IMR-90 (cell line): ENCODE measurements around the gene EIF3K. TPM values are rescaled to one million over a fixed set of nuclear protein-coding genes. Genes with fewer than 3 reads are reported as not detected.

ENCODE experiments used
- ATAC-seq: fragments of 200-7000 bp; cut with Tn5 transposase; 2 replicates; pipeline ENCODE4 v1.9.1; 2020; ENCODE audit warnings: low read depth, mild to moderate bottlenecking, moderate library complexity
- BruUV-seq: library from RNA; stranded (reverse); fragments of 400-500 nt; replicated peaks from 2 replicates; lab custom pipeline; 2021; lab: Mats Ljungman, UMichigan
- CTCF ChIA-PET: fragments of 300-600 bp; formaldehyde crosslinking; extraction: SDS; loops from one replicate; lab custom pipeline; 2021; ENCODE audit warnings: antibody characterized with exemption; lab: Yijun Ruan, JAX
- POLR2A ChIA-PET: fragments of 300-600 bp; sonication (Branson Sonifier 250); formaldehyde crosslinking; loops from one replicate; lab custom pipeline; 2022; ENCODE audit warnings: antibody characterized with exemption; ENCODE audit not compliant: unreplicated experiment; lab: Charles Lee
- DNase-seq: peaks from one replicate; pipeline ENCODE4 v3.0.0; 2013
- H2AFZ ChIP-seq: replicated peaks from 2 replicates; pipeline ENCODE3; 2013; ENCODE audit warnings: low read length, mild to moderate bottlenecking; ENCODE audit not compliant: poor library complexity
- H2AK5ac ChIP-seq: 2 replicates; pipeline ENCODE4 v1.6.1; 2013; ENCODE audit warnings: low read depth, low read length, inconsistent platforms
- H2AK9ac ChIP-seq: replicated peaks from 2 replicates; pipeline ENCODE3; 2013; ENCODE audit warnings: mild to moderate bottlenecking, low read depth, low read length, moderate library complexity; ENCODE audit not compliant: poor library complexity
- H2BK120ac ChIP-seq: 2 replicates; pipeline ENCODE4 v1.6.1; 2013; ENCODE audit warnings: low read depth, low read length, inconsistent platforms
- H2BK15ac ChIP-seq: 3 replicates; pipeline ENCODE4 v1.6.1; 2013; ENCODE audit warnings: low read depth, low read length, inconsistent platforms
- H2BK20ac ChIP-seq: 2 replicates; pipeline ENCODE4 v1.6.1; 2013; ENCODE audit warnings: low read depth, mild to moderate bottlenecking, inconsistent platforms, low read length, moderate library complexity
- H2BK5ac ChIP-seq: 2 replicates; pipeline ENCODE4 v1.6.1; 2013; ENCODE audit warnings: mild to moderate bottlenecking, low read depth, low read length, inconsistent platforms; ENCODE audit not compliant: poor library complexity, severe bottlenecking
- H3K14ac ChIP-seq: replicated peaks from 2 replicates; pipeline ENCODE4 v1.6.1; 2013; ENCODE audit warnings: low read depth, low read length, inconsistent platforms
- H3K18ac ChIP-seq: 2 replicates; pipeline ENCODE4 v1.6.1; 2013; ENCODE audit warnings: low read depth, low read length, control low read depth
- H3K23ac ChIP-seq: 2 replicates; pipeline ENCODE4 v1.6.1; 2013; ENCODE audit warnings: low read depth, low read length, inconsistent platforms
- H3K27ac ChIP-seq: 2 replicates; pipeline ENCODE4 v1.5.1; 2013; ENCODE audit warnings: mild to moderate bottlenecking, control low read depth, low read length; ENCODE audit not compliant: insufficient read depth
- H3K27me3 ChIP-seq: 2 replicates; pipeline ENCODE4 v1.6.1; 2013; ENCODE audit warnings: low read length; ENCODE audit not compliant: control insufficient read depth, insufficient read depth
- H3K36me3 ChIP-seq: 2 replicates; pipeline ENCODE4 v1.6.1; 2013; ENCODE audit warnings: low read length, mixed read lengths; ENCODE audit not compliant: control insufficient read depth, insufficient read depth
- H3K4ac ChIP-seq: 2 replicates; pipeline ENCODE4 v1.6.1; 2013; ENCODE audit warnings: low read depth, low read length, inconsistent platforms
- H3K4me1 ChIP-seq: 2 replicates; pipeline ENCODE4 v1.6.1; 2013; ENCODE audit warnings: low read length, mixed read lengths; ENCODE audit not compliant: control insufficient read depth, insufficient read depth
- H3K4me2 ChIP-seq: 2 replicates; pipeline ENCODE4 v1.6.1; 2013; ENCODE audit warnings: low read depth, mild to moderate bottlenecking, control low read depth, low read length, moderate library complexity
- H3K4me3 ChIP-seq: 2 replicates; pipeline ENCODE4 v1.5.1; 2013; ENCODE audit warnings: low read depth, mild to moderate bottlenecking, control low read depth, low read length, moderate library complexity; ENCODE audit not compliant: insufficient read depth
- H3K56ac ChIP-seq: 2 replicates; pipeline ENCODE4 v1.6.1; 2013; ENCODE audit warnings: low read length, inconsistent platforms; ENCODE audit not compliant: insufficient read depth; ENCODE audit errors: extremely low read depth
- H3K79me1 ChIP-seq, 2 experiments: 2 replicates each; pipeline ENCODE4 v1.6.1; 2013; ENCODE audit warnings: low read length in 2 of 2, inconsistent platforms in 1 of 2, low read depth in 1 of 2
- H3K9ac ChIP-seq: 2 replicates; pipeline ENCODE4 v1.6.1; 2013; ENCODE audit warnings: low read depth, low read length, control low read depth
- H3K9me1 ChIP-seq: 2 replicates; pipeline ENCODE4 v1.6.1; 2013; ENCODE audit warnings: low read length, inconsistent platforms; ENCODE audit not compliant: insufficient read depth
- H3K9me3 ChIP-seq: 2 replicates; pipeline ENCODE4 v1.6.1; 2013; ENCODE audit warnings: low read length; ENCODE audit not compliant: control insufficient read depth, insufficient read depth
- H4K20me1 ChIP-seq: 2 replicates; pipeline ENCODE4 v1.6.1; 2013; ENCODE audit warnings: low read length, inconsistent platforms; ENCODE audit not compliant: insufficient read depth
- H4K5ac ChIP-seq: 2 replicates; pipeline ENCODE4 v1.6.1; 2013; ENCODE audit warnings: mild to moderate bottlenecking, low read depth, low read length, control low read depth
- H4K8ac ChIP-seq, 2 experiments: 2 replicates each; pipeline ENCODE4 v1.6.1; 2013; ENCODE audit warnings: low read depth in 2 of 2, low read length in 2 of 2, control low read depth in 1 of 2, inconsistent platforms in 1 of 2
- H4K91ac ChIP-seq: 2 replicates; pipeline ENCODE4 v1.6.1; 2013; ENCODE audit warnings: low read depth, low read length, inconsistent platforms; ENCODE audit not compliant: insufficient read depth
- CTCF ChIP-seq: conservative IDR thresholded peaks from 2 replicates; pipeline ENCODE4 v1.5.1; 2012; ENCODE audit warnings: mild to moderate bottlenecking, low read depth, low read length, improper control_type of control experiment
- MAZ ChIP-seq: IDR thresholded peaks from 2 replicates; pipeline ENCODE4 v1.6.1; 2012; ENCODE audit warnings: low read depth, mild to moderate bottlenecking, low read length, improper control_type of control experiment, moderate library complexity, borderline replicate concordance
- RAD21 ChIP-seq: IDR thresholded peaks from 2 replicates; pipeline ENCODE4 v1.6.1; 2012; ENCODE audit warnings: low read length, improper control_type of control experiment
- SMC3 ChIP-seq: fragments of 150-350 bp; IDR thresholded peaks from 2 replicates; pipeline ENCODE4 v1.6.1; 2016; ENCODE audit warnings: low read depth, mild to moderate bottlenecking, antibody characterized with exemption, low read length, moderate library complexity
- USF2 ChIP-seq: fragments of 150-350 bp; IDR thresholded peaks from 2 replicates; pipeline ENCODE4 v1.6.1; 2017; ENCODE audit warnings: mild to moderate bottlenecking, antibody characterized with exemption, low read length, low read depth
- WGBS, 2 experiments: methylation state at CpG; one replicate each; pipeline versions ENCODE4 v1.1.5 to v1.1.7; 2013; ENCODE audit warnings: missing lambda C conversion rate in 2 of 2; ENCODE audit not compliant: insufficient read length in 1 of 2; ENCODE audit errors: extremely low coverage in 2 of 2; 5-methylcytosine and 5-hydroxymethylcytosine counted together
- dilution Hi-C: fragments of 300-500 bp; cut with HindIII; formaldehyde crosslinking; loops from one replicate; pipeline ENCODE4 v1.14.3; 2018; ENCODE audit warnings: low sequenced_read_pairs; ENCODE audit not compliant: unreplicated experiment
- in situ Hi-C: fragments of 300-500 bp; cut with MboI; formaldehyde crosslinking; loops from 3 replicates; pipeline ENCODE4 v1.14.3; 2019; ENCODE audit warnings: low sequenced_read_pairs, inconsistent platforms, mixed read lengths
- intact Hi-C: fragments of 100-400 bp; cut with micrococcal nuclease; formaldehyde crosslinking; loops from 2 replicates; pipeline ENCODE4 v1.10.0; 2022
- polyA plus RNA-seq, 3 experiments: library from polyadenylated mRNA; depleted of rRNA; stranded (reverse); fragments of >200 nt; gene quantifications; 2 replicates each; pipeline ENCODE4 v1.2.3, GENCODE V29; 2012; ENCODE audit warnings: low replicate concordance in 1 of 3
- total RNA-seq: library from RNA; depleted of rRNA; stranded (reverse); fragments of >200 nt; gene quantifications from 2 replicates; pipeline ENCODE4 v1.2.3, GENCODE V29; 2012
- TF ChIP-seq, protein P1 (sequence below): fragments of 150-350 bp; IDR thresholded peaks from 2 replicates; pipeline ENCODE4 v1.6.1; 2016; ENCODE audit warnings: low read depth, mild to moderate bottlenecking, low read length, moderate library complexity, borderline replicate concordance

The EIF3K gene
- total and polyA plus RNA-seq, 2 of the 4 experiments (the other 2 are of a cell fraction): 575 to 1,137 TPM

DNA sequence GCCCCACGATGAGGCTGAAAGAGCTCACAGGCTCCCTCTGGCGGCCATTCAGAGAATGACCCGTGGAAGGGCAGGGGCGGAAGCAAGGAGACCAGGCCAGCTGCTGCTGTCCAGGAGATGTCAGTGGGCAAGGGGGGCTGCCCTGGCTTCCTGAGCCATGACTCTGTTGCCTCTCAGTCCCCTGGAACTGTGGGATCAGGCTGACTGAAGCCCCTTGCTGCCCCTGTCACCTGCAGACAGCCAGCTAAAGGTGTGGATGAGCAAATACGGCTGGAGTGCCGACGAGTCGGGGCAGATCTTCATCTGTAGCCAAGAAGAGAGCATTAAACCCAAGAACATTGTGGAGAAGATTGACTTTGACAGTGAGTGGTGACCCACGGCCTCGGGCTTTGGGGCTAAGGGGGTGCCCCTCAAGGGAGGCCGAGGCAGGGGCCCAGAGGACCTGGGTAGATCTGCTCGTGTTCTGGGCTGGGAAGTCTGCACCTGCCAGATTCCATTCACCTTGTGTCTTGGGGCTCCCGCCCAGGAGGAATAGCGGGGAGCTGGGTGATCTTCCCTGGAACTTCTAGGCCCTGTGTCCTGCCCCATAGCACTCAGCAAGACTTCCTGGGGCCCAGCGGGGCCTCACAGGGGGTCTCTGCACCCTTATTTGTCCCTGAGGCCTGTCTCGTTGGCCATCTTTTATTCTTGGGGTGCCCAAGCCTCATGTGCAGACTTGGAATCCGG, 15.9 kb downstream of the EIF3K start:
- Histone ChIP-seq H3K9me3 (no peaks in the 10 kb centered on the region), H2AK5ac (no peak overlapping the region; the same call in 1 of the 2 replicates), H2AK9ac (peak overlapping the region; percentile 82), H4K5ac (no peak overlapping the region), H2BK5ac (no peak overlapping the region), H3K27ac (no peak overlapping the region), H3K23ac (no peak overlapping the region), H3K9me1 (0 out of 2 replicates have a peak, but pooled peaks cover 3% of the 10 kb centered on the region), H3K18ac (no peak overlapping the region), H2BK15ac (no peak overlapping the region), H3K4ac (no peak overlapping the region), H3K14ac (no peak overlapping the region), H3K79me1 (peaks cover 19 to 33% of the 10 kb centered on the region in 2 experiments), H4K91ac (no peak overlapping the region; the same call in 1 of the 2 replicates), H3K27me3 (no peaks in the 10 kb centered on the region), H3K9ac (no peak overlapping the region), H3K4me1 (no peaks in the 10 kb centered on the region), H3K4me2 (no peak overlapping the region), H4K20me1 (peaks cover 2% of the 10 kb centered on the region; the same call in 1 of the 2 replicates), H3K36me3 (peaks cover 19% of the 10 kb centered on the region), H4K8ac (no peak overlapping the region), H2BK20ac (no peak overlapping the region), H2AFZ (peak overlapping the region; percentile 19), H3K56ac (no peak overlapping the region), H3K4me3 (no peak overlapping the region), H2BK120ac (no peak overlapping the region)
- WGBS, 2 experiments: 85% methylated on average over 8 of the region's 17 CpGs; no CpG with 5 or more reads in 1 of the 2 experiments
- peak; percentile 54 for DNase-seq
- BruUV-seq: no TSS peak
- ChIA-PET CTCF (interaction anchor here (0.5 to 1.6 kb wide), 12 partner anchors 10 to 293 kb away, joined by 3 to 5 read pairs (median 3); partner anchors contain the start of genes ACTN4 and FAM98C), POLR2A (no interaction called here)
- dilution Hi-C loops: no loop called here
- in situ Hi-C loops: loop anchor here (25.0 kb wide), 1 partner anchor 398 kb away; no protein-coding TSS in a partner anchor
- peak; percentile 69 for TF ChIP-seq RAD21
- peak; percentile 82 for TF ChIP-seq SMC3
- peak; percentile 35; the same call in 1 of the 2 replicates for TF ChIP-seq MAZ
- TF ChIP-seq, protein P1, sequence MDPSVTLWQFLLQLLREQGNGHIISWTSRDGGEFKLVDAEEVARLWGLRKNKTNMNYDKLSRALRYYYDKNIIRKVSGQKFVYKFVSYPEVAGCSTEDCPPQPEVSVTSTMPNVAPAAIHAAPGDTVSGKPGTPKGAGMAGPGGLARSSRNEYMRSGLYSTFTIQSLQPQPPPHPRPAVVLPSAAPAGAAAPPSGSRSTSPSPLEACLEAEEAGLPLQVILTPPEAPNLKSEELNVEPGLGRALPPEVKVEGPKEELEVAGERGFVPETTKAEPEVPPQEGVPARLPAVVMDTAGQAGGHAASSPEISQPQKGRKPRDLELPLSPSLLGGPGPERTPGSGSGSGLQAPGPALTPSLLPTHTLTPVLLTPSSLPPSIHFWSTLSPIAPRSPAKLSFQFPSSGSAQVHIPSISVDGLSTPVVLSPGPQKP: no peak
- no peak for TF ChIP-seq USF2
- TF ChIP-seq CTCF: peak; percentile 79
- peak; percentile 85 for ATAC-seq
- intact Hi-C loops: loop anchor here (1.0 to 10.0 kb wide), 4 partner anchors 91 to 400 kb away; partner anchors contain the start of gene FAM98C
